HepG2 (cell line): Measurements from ENCODE around the gene ANKRD11. TPM values are rescaled to one million over a fixed set of nuclear protein-coding genes. Genes with fewer than 3 reads are reported as not detected.

Experiments
- CBX5 ChIP-seq: sonication (generic); formaldehyde crosslinking; IDR thresholded peaks from 2 replicates; pipeline ENCODE4 v1.4.0; 2020; ENCODE audit warnings: missing genetic modification reagents, borderline replicate concordance
- DNMT1 ChIP-seq: sonication (generic); formaldehyde crosslinking; IDR thresholded peaks from 2 replicates; pipeline ENCODE4 v1.5.1; 2020; ENCODE audit warnings: mild to moderate bottlenecking, missing genetic modification reagents
- FOSL1 ChIP-seq: sonication (generic); formaldehyde crosslinking; IDR thresholded peaks from 2 replicates; pipeline ENCODE4 v1.9.0; 2021; ENCODE audit warnings: missing genetic modification reagents, borderline replicate concordance
- GRHL1 ChIP-seq: sonication (generic); formaldehyde crosslinking; conservative IDR thresholded peaks from 2 replicates; pipeline ENCODE4 v1.8.0; 2022; ENCODE audit warnings: missing genetic modification reagents
- GZF1 ChIP-seq: sonication (generic); formaldehyde crosslinking; IDR thresholded peaks from 2 replicates; pipeline ENCODE4 v1.5.1; 2020; ENCODE audit warnings: mild to moderate bottlenecking, missing genetic modification reagents
- LRRFIP1 ChIP-seq: sonication (generic); formaldehyde crosslinking; conservative IDR thresholded peaks from 2 replicates; pipeline ENCODE4 v1.4.0; 2020; ENCODE audit warnings: missing genetic modification reagents
- MEF2D ChIP-seq: sonication (generic); formaldehyde crosslinking; IDR thresholded peaks from 2 replicates; pipeline ENCODE4 v1.5.1; 2020; ENCODE audit warnings: mild to moderate bottlenecking, missing genetic modification reagents
- MEIS1 ChIP-seq: sonication (generic); formaldehyde crosslinking; IDR thresholded peaks from 2 replicates; pipeline ENCODE4 v1.9.0; 2021; ENCODE audit warnings: mild to moderate bottlenecking, missing genetic modification reagents, moderate library complexity, borderline replicate concordance
- NFKBIZ ChIP-seq: IDR thresholded peaks from 2 replicates; pipeline ENCODE4 v1.6.1; 2018; ENCODE audit warnings: missing genetic modification reagents, missing compliant biosample characterization
- PCBP1 ChIP-seq: fragments of 200-400 bp; formaldehyde crosslinking; IDR thresholded peaks from 2 replicates; pipeline ENCODE4 v1.6.1; 2017; ENCODE audit warnings: mild to moderate bottlenecking, low read depth, low read length, borderline replicate concordance
- PPARG ChIP-seq: conservative IDR thresholded peaks from 2 replicates; pipeline ENCODE4 v1.6.1; 2016; ENCODE audit warnings: missing biosample characterization, missing genetic modification reagents
- SMAD1 ChIP-seq: sonication (generic); formaldehyde crosslinking; IDR thresholded peaks from 2 replicates; pipeline ENCODE4 v1.4.0; 2020; ENCODE audit warnings: missing genetic modification reagents, low read depth, mild to moderate bottlenecking, borderline replicate concordance
- TBX3 ChIP-seq: fragments of 450-650 bp; IDR thresholded peaks from 2 replicates; pipeline ENCODE4 v1.6.1; 2017; ENCODE audit warnings: antibody characterized with exemption, mild to moderate bottlenecking, inconsistent platforms, borderline replicate concordance
- TGIF2 ChIP-seq: IDR thresholded peaks from 2 replicates; pipeline ENCODE4 v1.6.1; 2016; ENCODE audit warnings: control low read depth, missing compliant biosample characterization
- TMF1 ChIP-seq: sonication (generic); formaldehyde crosslinking; IDR thresholded peaks from 2 replicates; pipeline ENCODE4 v1.8.1; 2022; ENCODE audit warnings: low read depth, missing genetic modification reagents
- ZBTB10 ChIP-seq: sonication (generic); formaldehyde crosslinking; IDR thresholded peaks from 2 replicates; pipeline ENCODE4 v1.4.0; 2020; ENCODE audit warnings: missing genetic modification reagents, borderline replicate concordance
- ZBTB3 ChIP-seq: sonication (generic); formaldehyde crosslinking; IDR thresholded peaks from 2 replicates; pipeline ENCODE4 v1.4.0; 2020; ENCODE audit warnings: low read depth, mild to moderate bottlenecking, moderate library complexity, missing genetic modification reagents, borderline replicate concordance
- ZNF232 ChIP-seq: sonication (generic); formaldehyde crosslinking; IDR thresholded peaks from 2 replicates; pipeline ENCODE4 v1.4.0; 2020; ENCODE audit warnings: missing genetic modification reagents, borderline replicate concordance
- ZNF556 ChIP-seq: sonication (generic); formaldehyde crosslinking; IDR thresholded peaks from 2 replicates; pipeline ENCODE4 v1.4.0; 2020; ENCODE audit warnings: mild to moderate bottlenecking, missing genetic modification reagents, borderline replicate concordance
- ZSCAN22 ChIP-seq: sonication (generic); formaldehyde crosslinking; IDR thresholded peaks from 2 replicates; pipeline ENCODE4 v1.4.0; 2020; ENCODE audit warnings: mild to moderate bottlenecking, missing genetic modification reagents
- ZSCAN30 ChIP-seq: sonication (generic); formaldehyde crosslinking; IDR thresholded peaks from 2 replicates; pipeline ENCODE4 v1.5.0; 2020; ENCODE audit warnings: mild to moderate bottlenecking, missing genetic modification reagents
- polyA plus RNA-seq, 8 experiments: library from polyadenylated mRNA; depleted of rRNA in 3 of 8; stranded (reverse) in 7 of 8; unstranded in 1 of 8; fragments of >200 nt; fragmentation: Illumina TruSeq in 4 of 8; extraction: Trizol in 4 of 8; gene quantifications; 2 replicates each; pipeline versions ENCODE4 v1.2.1 to v1.2.3, GENCODE V29; 2011 to 2016; ENCODE audit warnings: low read depth in 4 of 8, missing spikeins in 1 of 8, mixed read lengths in 1 of 8; ENCODE audit not compliant: insufficient read depth in 1 of 8
- total RNA-seq, 5 experiments: library from RNA; depleted of rRNA; stranded (reverse); fragments of >200 nt; fragmentation: Illumina TruSeq; extraction: Trizol; gene quantifications; 2 replicates each; pipeline ENCODE4 v1.2.3, GENCODE V29; 2016; ENCODE audit warnings: low read depth in 1 of 5

ANKRD11 gene
- total and polyA plus RNA-seq, 2 of the 13 experiments (the other 11 are each of a cell fraction or from before 2014, with no cell fraction given): 21.4 to 38.4 TPM

- TF ChIP-seq TBX3 (peak; percentile 53; the same call in 1 of the 2 replicates), TMF1 (CRISPR knock-in tag) (no peak), PCBP1 (no peak), ZNF556 (CRISPR knock-in tag) (0 out of 2 replicates have a peak, but pooled peaks have one; percentile 66), MEIS1 (peak; percentile 67; the same call in 1 of the 2 replicates), GZF1 (CRISPR knock-in tag) (no peak), SMAD1 (CRISPR knock-in tag) (no peak; the same call in 1 of the 2 replicates), DNMT1 (CRISPR knock-in tag) (no peak), GRHL1 (CRISPR knock-in tag) (no peak), ZNF232 (CRISPR knock-in tag) (peak; percentile 74; the same call in 1 of the 2 replicates), ZSCAN30 (CRISPR knock-in tag) (no peak), FOSL1 (CRISPR knock-in tag) (no peak), TGIF2 (CRISPR knock-in tag) (no peak), PPARG (CRISPR knock-in tag) (no peak; the same call in none of the 2 replicates), LRRFIP1 (CRISPR knock-in tag) (no peak), ZBTB3 (0 out of 2 replicates have a peak, but pooled peaks have one; percentile 50), NFKBIZ (CRISPR knock-in tag) (no peak; the same call in 1 of the 2 replicates), CBX5 (CRISPR knock-in tag) (peak; percentile 22; the same call in 1 of the 2 replicates), ZBTB10 (no peak; the same call in 1 of the 2 replicates), ZSCAN22 (no peak), MEF2D (no peak)
Measured at GRCh38 chr16:89422905-89423630, 67.3 kb downstream of the ANKRD11 start (continued).
